K562 (cell line): Measurements from ENCODE around the gene SVEP1. TPM values are rescaled to one million over a fixed set of nuclear protein-coding genes. Genes with fewer than 3 reads are reported as not detected.

ENCODE experiments used
- ARID1B ChIP-seq: fragments of 450-650 bp; IDR thresholded peaks from 2 replicates; pipeline ENCODE4 v1.6.1; 2016; ENCODE audit warnings: antibody characterized with exemption, mild to moderate bottlenecking, inconsistent platforms
- CHD2 ChIP-seq: IDR thresholded peaks from 2 replicates; pipeline ENCODE4 v1.6.1; 2011; ENCODE audit warnings: low read depth, low read length
- CHD4 ChIP-seq: fragments of 200-600 bp; sonication (generic); IDR thresholded peaks from 3 replicates; pipeline ENCODE4 v1.6.1; 2012; ENCODE audit warnings: low read depth, mild to moderate bottlenecking, mixed read lengths, low read length, inconsistent platforms; ENCODE audit not compliant: insufficient read depth, insufficient replicate concordance, poor library complexity, severe bottlenecking
- ELK3 ChIP-seq: fragments of 450-650 bp; formaldehyde crosslinking; IDR thresholded peaks from 2 replicates; pipeline ENCODE4 v1.4.0; 2020; ENCODE audit warnings: mild to moderate bottlenecking
- FOSL1 ChIP-seq: fragments of 200-800 bp; sonication (Bioruptor generic); conservative IDR thresholded peaks from 2 replicates; pipeline ENCODE4 v1.6.1; 2016; ENCODE audit warnings: missing genetic modification characterization, missing compliant biosample characterization
- FUS ChIP-seq: fragments of 200-400 bp; formaldehyde crosslinking; optimal IDR thresholded peaks from 2 replicates; pipeline ENCODE3; 2017; ENCODE audit warnings: low read depth, low read length
- GABPB2 ChIP-seq: fragments of 250-450 bp; sonication (Bioruptor Pico); conservative IDR thresholded peaks from 2 replicates; pipeline ENCODE4 v1.5.1; 2021; ENCODE audit warnings: mild to moderate bottlenecking
- JUNB ChIP-seq: fragments of 450-650 bp; formaldehyde crosslinking; conservative IDR thresholded peaks from 2 replicates; pipeline ENCODE4 v1.4.0; 2020; ENCODE audit warnings: mild to moderate bottlenecking
- KAT2B ChIP-seq: IDR thresholded peaks from one replicate; pipeline ENCODE4 v1.6.1; 2012; ENCODE audit warnings: low read depth, mild to moderate bottlenecking, control low read depth, inconsistent platforms, low read length, moderate library complexity
- NCOA6 ChIP-seq: fragments of 450-650 bp; IDR thresholded peaks from 2 replicates; pipeline ENCODE4 v1.6.1; 2017; ENCODE audit warnings: mild to moderate bottlenecking
- NFXL1 ChIP-seq: fragments of 450-650 bp; formaldehyde crosslinking; IDR thresholded peaks from 2 replicates; pipeline ENCODE4 v1.4.0; 2021; ENCODE audit warnings: mild to moderate bottlenecking
- PYGO2 ChIP-seq: fragments of 450-650 bp; IDR thresholded peaks from 2 replicates; pipeline ENCODE4 v1.6.1; 2016; ENCODE audit warnings: mild to moderate bottlenecking, missing genetic modification characterization, moderate library complexity, missing compliant biosample characterization
- TSC22D4 ChIP-seq: fragments of 450-650 bp; IDR thresholded peaks from 2 replicates; pipeline ENCODE4 v1.6.1; 2016; ENCODE audit warnings: missing genetic modification characterization, missing biosample characterization, control low read depth
- USF1 ChIP-seq: sonication (generic); formaldehyde crosslinking; IDR thresholded peaks from 2 replicates; pipeline ENCODE4 v1.9.0; 2022; ENCODE audit warnings: mild to moderate bottlenecking, missing genetic modification reagents
- ZBTB7A ChIP-seq: IDR thresholded peaks from 2 replicates; pipeline ENCODE4 v1.6.1; 2011; ENCODE audit warnings: low read depth, mild to moderate bottlenecking, low read length, moderate library complexity, borderline replicate concordance; ENCODE audit not compliant: control insufficient read depth
- ZNF23 ChIP-seq: fragments of 250-450 bp; sonication (Bioruptor Pico); IDR thresholded peaks from 2 replicates; pipeline ENCODE4 v1.4.0; 2020; ENCODE audit warnings: mild to moderate bottlenecking
- ZNF407 ChIP-seq: fragments of 450-650 bp; IDR thresholded peaks from 2 replicates; pipeline ENCODE4 v1.6.1; 2016; ENCODE audit warnings: low read depth
- polyA plus RNA-seq, 8 experiments: library from polyadenylated mRNA; depleted of rRNA in 4 of 8; stranded (reverse) in 5 of 8; unstranded in 3 of 8; fragments of >200 nt; fragmentation: Nextera tagmentation in 2 of 8; fragmentation: Illumina TruSeq in 1 of 8; extraction: Ambion mirVana in 2 of 8; extraction: Trizol in 1 of 8; gene quantifications; 2 replicates each; pipeline versions ENCODE4 v1.2.1 to v1.2.3, GENCODE V29; 2011 to 2014; ENCODE audit warnings: inconsistent platforms in 1 of 8, missing spikeins in 1 of 8
- total RNA-seq, 7 experiments: library from RNA; depleted of rRNA in 6 of 7; stranded (reverse); fragments of >200 nt in 6 of 7; fragmentation: Illumina TruSeq in 2 of 7; extraction: Trizol in 2 of 7; gene quantifications; 2 replicates each; pipeline versions ENCODE4 v1.2.1 to v1.2.3, GENCODE V29; 2011 to 2021; ENCODE audit warnings: low replicate concordance in 1 of 7

The SVEP1 gene
- total and polyA plus RNA-seq, 9 of the 15 experiments (the other 6 are each of a cell fraction or from before 2014, with no cell fraction given), result 0.20 to 0.84 (median 0.43) TPM

GRCh38 chr9:110371411-110372007 is 208.0 kb downstream of the SVEP1 start (continued):
- TF ChIP-seq JUNB (no peak), FUS (no peak), ZNF407 (no peak), PYGO2 (tag) (peak; percentile 94), FOSL1 (tag) (peak; percentile 87), ELK3 (no peak), GABPB2 (CRISPR knock-in tag) (no peak), CHD4 (no peak), ARID1B (peak; percentile 100), USF1 (CRISPR knock-in tag) (no peak), KAT2B (no peak), ZNF23 (CRISPR knock-in tag) (0 out of 2 replicates have a peak, but pooled peaks have one; percentile 22), ZBTB7A (no peak), NFXL1 (CRISPR knock-in tag) (no peak), CHD2 (no peak), TSC22D4 (tag) (no peak), NCOA6 (no peak)
